ENCODE measurements around the gene CNOT4. TPM values are rescaled to one million over a fixed set of nuclear protein-coding genes. Genes with fewer than 3 reads are reported as not detected.

CNOT4 gene
- total and polyA plus RNA-seq, 2 of the 4 experiments (the other 2 are of a cell fraction): 7.0 to 8.1 TPM

DNA sequence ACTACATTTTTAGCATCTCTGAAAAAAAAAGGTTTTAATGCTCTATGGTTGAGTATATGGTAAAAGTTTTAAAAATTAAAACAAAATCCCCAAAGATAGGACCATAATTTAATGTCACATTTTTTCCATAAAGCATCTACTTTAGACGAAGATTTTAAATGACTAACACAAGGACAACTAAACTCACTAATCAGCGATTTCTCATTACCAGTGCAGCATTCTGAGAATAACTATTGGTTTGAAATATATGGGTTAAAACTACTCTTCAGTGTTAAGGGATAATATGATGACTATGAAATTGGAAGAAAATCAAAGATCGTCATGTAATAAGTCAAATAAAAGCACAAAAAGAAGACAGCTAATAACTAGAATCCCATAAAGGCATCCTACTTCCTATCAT is 118.4 kb downstream of the CNOT4 start:
- H3K4me1 ChIP-seq (ENCODE audit: control insufficient read depth, insufficient read depth, low read length): peaks cover 4% of the 10 kb centered on the region; the same call in 1 of the 2 replicates
- H3K27me3 ChIP-seq (ENCODE audit: control insufficient read depth, insufficient read depth, low read length): no peaks in the 10 kb centered on the region
- ATAC-seq (ENCODE audit: low read depth) (no peak), DNase-seq (no peak)
- no peak overlapping the region for H2BK120ac ChIP-seq (ENCODE audit: low read depth, low read length)
- H2BK5ac ChIP-seq (ENCODE audit: low read depth, low read length, poor library complexity, severe bottlenecking): no peak overlapping the region
- no peak overlapping the region for H3K27ac ChIP-seq (ENCODE audit: insufficient read depth, low read length)
- ChIA-PET POLR2A (ENCODE audit: unreplicated experiment) (no interaction called here), CTCF (no interaction called here)
- in situ Hi-C loops (cut with MboI; ENCODE audit: low sequenced_read_pairs) (no loop called here), dilution Hi-C loops (cut with HindIII; ENCODE audit: low sequenced_read_pairs, unreplicated experiment) (no loop called here), intact Hi-C loops (cut with micrococcal nuclease) (no loop called here)
- H3K9me3 ChIP-seq (ENCODE audit: control insufficient read depth, insufficient read depth, low read length): no peaks in the 10 kb centered on the region
- H4K8ac ChIP-seq (ENCODE audit: low read depth in 2 of 2, low read length in 2 of 2): no peak overlapping the region
- H4K5ac ChIP-seq (ENCODE audit: low read depth, low read length): no peak overlapping the region
- H3K4ac ChIP-seq (ENCODE audit: low read depth, low read length): no peak overlapping the region
- no peak overlapping the region for H4K91ac ChIP-seq (ENCODE audit: insufficient read depth, low read depth, low read length)
- peaks cover 8% of the 10 kb centered on the region; the same call in 1 of the 2 replicates for H3K9me1 ChIP-seq (ENCODE audit: insufficient read depth, low read length)
- no peak overlapping the region for H3K4me3 ChIP-seq (ENCODE audit: insufficient read depth, low read depth, low read length)
- H3K23ac ChIP-seq (ENCODE audit: low read depth, low read length): no peak overlapping the region
- H3K56ac ChIP-seq (ENCODE audit: extremely low read depth, insufficient read depth, low read length): no peak overlapping the region
- no peak overlapping the region for H2BK15ac ChIP-seq (ENCODE audit: low read depth, low read length)
- H2AFZ ChIP-seq (replicated peaks; ENCODE audit: low read length, poor library complexity): no peak overlapping the region
- no peak overlapping the region for H3K4me2 ChIP-seq (ENCODE audit: low read depth, low read length)
- H4K20me1 ChIP-seq (ENCODE audit: insufficient read depth, low read length): no peaks in the 10 kb centered on the region; the same call in 1 of the 2 replicates
- H3K14ac ChIP-seq (replicated peaks; ENCODE audit: low read depth, low read length): no peak overlapping the region
- H3K18ac ChIP-seq (ENCODE audit: low read depth, low read length): no peak overlapping the region
- H2BK20ac ChIP-seq (ENCODE audit: low read depth, low read length): no peak overlapping the region
- TF ChIP-seq NFE2L2 (IDR thresholded peaks at IDR 0.05; ENCODE audit: low read depth, low read length) (no peak), FOS (IDR thresholded peaks at IDR 0.05; ENCODE audit: low read depth, low read length) (no peak), MAFK (IDR thresholded peaks at IDR 0.05; ENCODE audit: low read depth, low read length) (0 out of 2 replicates have a peak, but pooled peaks have one; percentile 9)
- peaks cover 8 to 11% of the 10 kb centered on the region in 2 experiments; a peak in 3 of 4 replicates for H3K79me1 ChIP-seq (ENCODE audit: low read depth in 1 of 2, low read length in 2 of 2)
- H3K9ac ChIP-seq (ENCODE audit: low read depth, low read length): no peak overlapping the region
- H2AK9ac ChIP-seq (replicated peaks; ENCODE audit: low read depth, low read length, poor library complexity): no peak overlapping the region
- H3K36me3 ChIP-seq (ENCODE audit: control insufficient read depth, insufficient read depth, low read length): peaks cover 15% of the 10 kb centered on the region
- BruUV-seq (replicated peaks): no TSS peak
- H2AK5ac ChIP-seq (ENCODE audit: low read depth, low read length): no peak overlapping the region
- no CpG with 5 or more reads among the region's 3 CpGs for WGBS, 2 experiments (ENCODE audit: extremely low coverage in 2 of 2, insufficient read length in 1 of 2)

All from IMR-90 (cell line).